ENCODE measurements around the gene TMEM247. TPM values are rescaled to one million over a fixed set of nuclear protein-coding genes. Genes with fewer than 3 reads are reported as not detected.
"Not testable (repeated sequence)": the region's sequence is repeated elsewhere in the genome, so short reads cannot be mapped to it uniquely, and the experiment has no call there.

TMEM247 gene
- total RNA-seq, 4 donors from 2014 or later: not detected

DNA sequence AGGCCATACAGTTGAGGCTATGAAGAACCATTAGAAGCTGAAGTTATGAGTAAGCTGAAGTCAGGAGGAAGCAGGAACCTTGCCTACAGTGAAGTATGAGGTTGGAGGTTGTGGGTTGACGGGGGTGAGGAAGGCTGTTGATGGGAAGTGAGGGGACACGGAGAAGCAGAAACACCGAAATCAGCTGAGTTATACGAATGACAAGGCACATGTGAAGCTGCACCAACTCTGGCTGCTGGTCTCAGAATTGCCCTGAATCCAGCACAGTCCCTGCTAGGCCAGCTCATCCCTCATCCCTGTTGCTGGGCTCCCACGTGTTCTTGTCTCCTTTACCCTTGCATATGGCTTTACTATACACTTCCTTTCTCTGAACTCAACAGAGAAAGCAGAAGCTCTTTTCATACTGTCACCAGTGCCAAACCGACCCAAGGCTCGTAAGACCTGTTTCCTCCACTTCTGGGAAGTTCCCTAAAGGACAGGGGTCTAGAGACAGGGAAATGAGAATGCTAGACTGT is 9.2 kb upstream of the TMEM247 start:
- H3K36me3 ChIP-seq: no peaks in the 10 kb centered on the region
- no peak overlapping the region for H3K27ac ChIP-seq
- no peaks in the 10 kb centered on the region for H3K9me3 ChIP-seq
- intact Hi-C loops (cut with DNase I): no loop called here
- 83 to 92% methylated on average over 7 of the region's 7 CpGs for WGBS, 2 donors
- TF ChIP-seq, protein P1, sequence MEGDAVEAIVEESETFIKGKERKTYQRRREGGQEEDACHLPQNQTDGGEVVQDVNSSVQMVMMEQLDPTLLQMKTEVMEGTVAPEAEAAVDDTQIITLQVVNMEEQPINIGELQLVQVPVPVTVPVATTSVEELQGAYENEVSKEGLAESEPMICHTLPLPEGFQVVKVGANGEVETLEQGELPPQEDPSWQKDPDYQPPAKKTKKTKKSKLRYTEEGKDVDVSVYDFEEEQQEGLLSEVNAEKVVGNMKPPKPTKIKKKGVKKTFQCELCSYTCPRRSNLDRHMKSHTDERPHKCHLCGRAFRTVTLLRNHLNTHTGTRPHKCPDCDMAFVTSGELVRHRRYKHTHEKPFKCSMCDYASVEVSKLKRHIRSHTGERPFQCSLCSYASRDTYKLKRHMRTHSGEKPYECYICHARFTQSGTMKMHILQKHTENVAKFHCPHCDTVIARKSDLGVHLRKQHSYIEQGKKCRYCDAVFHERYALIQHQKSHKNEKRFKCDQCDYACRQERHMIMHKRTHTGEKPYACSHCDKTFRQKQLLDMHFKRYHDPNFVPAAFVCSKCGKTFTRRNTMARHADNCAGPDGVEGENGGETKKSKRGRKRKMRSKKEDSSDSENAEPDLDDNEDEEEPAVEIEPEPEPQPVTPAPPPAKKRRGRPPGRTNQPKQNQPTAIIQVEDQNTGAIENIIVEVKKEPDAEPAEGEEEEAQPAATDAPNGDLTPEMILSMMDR (IDR thresholded peaks at IDR 0.05): no peak
- TF ChIP-seq POLR2A (IDR thresholded peaks at IDR 0.05): no peak
- H3K4me1 ChIP-seq: no peaks in the 10 kb centered on the region
- no peak overlapping the region for H3K4me3 ChIP-seq (replicated peaks in 1 of 3)
- DNase-seq: no peak
- H3K27me3 ChIP-seq: no peaks in the 10 kb centered on the region

DNA sequence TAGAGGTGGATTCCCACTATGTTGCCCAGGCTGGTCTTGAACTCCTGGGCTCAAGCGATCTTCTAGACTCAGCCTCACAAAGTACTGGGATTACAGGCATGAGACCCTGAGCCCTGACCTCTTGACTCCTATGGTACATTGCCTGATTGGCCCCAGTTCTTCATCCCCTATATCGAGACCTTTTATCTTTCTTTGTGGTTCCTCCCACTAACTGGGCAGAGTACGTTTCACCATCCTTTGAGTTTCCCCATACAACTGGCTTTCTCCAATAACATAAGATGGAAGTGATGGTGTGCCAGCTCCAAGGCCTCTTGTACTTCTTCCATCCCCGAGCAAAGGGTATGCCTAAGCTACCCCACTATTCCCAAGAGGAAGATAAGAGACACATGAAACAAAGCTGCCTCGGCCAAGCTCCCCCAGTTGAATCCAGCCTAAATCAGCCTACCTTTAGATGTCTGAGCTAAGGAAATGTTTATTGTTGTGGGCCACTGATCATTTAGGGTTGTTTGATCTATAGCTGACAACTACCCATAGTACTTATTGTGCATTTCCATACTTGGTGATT is 8.3 kb upstream of the TMEM247 start:
- Histone ChIP-seq H3K27me3 (no peaks in the 10 kb centered on the region), H3K27ac (no peak overlapping the region), H3K4me3 (replicated peaks in 1 of 3) (no peak overlapping the region), H3K36me3 (no peaks in the 10 kb centered on the region), H3K4me1 (no peaks in the 10 kb centered on the region), H3K9me3 (no peaks in the 10 kb centered on the region)
- no peak for DNase-seq
- 87 to 90% methylated on average over 5 of the region's 5 CpGs for WGBS, 2 donors
- intact Hi-C loops (cut with DNase I): no loop called here
- no peak for TF ChIP-seq POLR2A (IDR thresholded peaks at IDR 0.05)
- TF ChIP-seq, protein P1 (IDR thresholded peaks at IDR 0.05): no peak

DNA sequence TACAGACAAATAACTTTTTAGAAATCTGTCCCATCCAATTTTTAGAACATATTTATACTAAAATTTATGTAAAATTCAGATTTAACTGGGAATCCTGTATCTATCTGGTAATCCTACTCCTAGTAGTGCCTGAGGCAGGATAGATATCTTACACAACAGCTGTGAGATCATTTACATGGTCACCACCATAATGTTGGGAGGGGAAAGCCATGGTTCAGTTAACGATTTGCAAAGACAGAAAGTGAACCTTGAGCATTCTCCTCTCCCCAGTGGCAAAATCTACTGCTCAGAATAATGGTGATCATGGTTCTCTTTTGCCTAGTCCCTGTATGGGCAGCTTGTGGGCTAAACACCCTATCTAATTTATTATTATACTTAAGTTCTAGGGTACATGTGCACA is 7.7 kb upstream of the TMEM247 start:
- no peak for TF ChIP-seq POLR2A (IDR thresholded peaks at IDR 0.05)
- TF ChIP-seq, protein P1 (IDR thresholded peaks at IDR 0.05): no peak
- Histone ChIP-seq H3K36me3 (no peaks in the 10 kb centered on the region), H3K9me3 (no peaks in the 10 kb centered on the region), H3K27ac (no peak overlapping the region), H3K4me1 (no peaks in the 10 kb centered on the region), H3K27me3 (no peaks in the 10 kb centered on the region), H3K4me3 (replicated peaks in 1 of 3) (no peak overlapping the region)
- DNase-seq: no peak
- 91 to 94% methylated on average over 1 of the region's 1 CpG for WGBS, 2 donors
- intact Hi-C loops (cut with DNase I): no loop called here

DNA sequence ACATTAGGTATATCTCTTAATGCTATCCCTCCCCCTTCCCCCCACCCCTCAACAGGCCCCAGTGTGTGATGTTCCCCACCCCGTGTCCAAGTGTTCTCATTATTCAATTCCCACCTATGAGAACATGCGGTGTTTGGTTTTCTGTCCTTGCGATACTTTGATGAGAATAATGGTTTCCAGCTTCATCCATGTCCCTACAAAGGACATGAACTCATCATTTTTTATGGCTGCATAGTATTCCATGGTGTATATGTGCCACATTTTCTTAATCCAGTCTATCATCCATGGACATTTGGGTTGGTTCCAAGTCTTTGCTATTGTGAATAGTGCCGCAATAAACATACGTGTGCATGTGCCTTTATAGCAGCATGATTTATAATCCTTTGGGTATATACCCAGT is 7.2 kb upstream of the TMEM247 start:
- H3K27ac ChIP-seq; H3K36me3 ChIP-seq; H3K27me3 ChIP-seq; DNase-seq; H3K9me3 ChIP-seq; H3K4me1 ChIP-seq; H3K4me3 ChIP-seq (replicated peaks in 1 of 3); intact Hi-C loops (cut with DNase I): not testable (repeated sequence)
- 98 to 99% methylated on average over 5 of the region's 5 CpGs for WGBS, 2 donors

DNA sequence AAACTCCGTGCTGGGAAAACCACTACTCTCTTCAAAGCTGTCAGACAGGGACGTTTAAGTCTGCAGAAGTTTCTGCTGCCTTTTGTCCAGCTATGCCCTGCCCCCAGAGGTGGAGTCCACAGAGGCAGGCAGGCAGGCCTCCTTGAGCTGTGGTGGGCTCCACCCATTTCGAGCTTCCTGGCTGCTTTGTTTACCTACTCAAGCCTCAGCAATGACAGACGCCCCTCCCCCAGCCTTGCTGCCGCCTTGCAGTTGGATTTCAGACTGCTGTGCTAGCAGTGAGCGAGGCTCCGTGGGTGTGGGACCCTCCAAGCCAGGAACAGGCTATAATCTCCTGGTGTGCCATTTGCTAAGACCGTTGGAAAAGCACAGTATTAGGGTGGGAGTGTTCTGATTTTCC is 1.9 kb upstream of the TMEM247 start:
- H3K36me3 ChIP-seq; H3K9me3 ChIP-seq; DNase-seq; H3K4me3 ChIP-seq (replicated peaks in 1 of 3); H3K27me3 ChIP-seq; intact Hi-C loops (cut with DNase I); H3K27ac ChIP-seq: not testable (repeated sequence)
- WGBS, 2 donors: 63% methylated on average over 7 to 8 of the region's 8 CpGs
- H3K4me1 ChIP-seq: peaks cover 7 to 10% of the 10 kb centered on the region in 2 donors

DNA sequence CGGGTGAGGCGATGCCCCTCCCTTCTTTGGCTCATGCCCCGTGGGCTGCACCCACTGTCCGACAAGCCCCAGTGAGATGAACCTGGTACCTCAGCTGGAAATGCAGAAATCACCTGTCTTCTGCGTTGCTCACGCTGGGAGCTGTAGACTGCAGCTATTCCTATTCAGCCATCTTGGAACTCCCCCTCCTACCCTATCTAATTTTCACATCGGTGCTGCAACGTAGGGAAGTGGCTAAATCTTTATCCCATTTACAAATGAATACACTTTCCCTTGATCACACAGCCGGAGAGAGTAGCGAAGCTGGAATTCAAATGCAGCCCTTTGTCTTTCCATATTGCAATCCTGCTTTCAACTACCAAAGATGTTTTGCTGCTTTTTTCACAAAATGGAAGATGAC is 1.4 kb upstream of the TMEM247 start:
- Histone ChIP-seq H3K27me3 (no peaks in the 10 kb centered on the region), H3K36me3 (no peaks in the 10 kb centered on the region), H3K4me3 (replicated peaks in 1 of 3) (no peak overlapping the region), H3K27ac (no peak overlapping the region), H3K4me1 (peaks cover 7 to 10% of the 10 kb centered on the region in 2 donors), H3K9me3 (no peaks in the 10 kb centered on the region)
- 95 to 96% methylated on average over 10 of the region's 10 CpGs for WGBS, 2 donors
- DNase-seq: no peak
- TF ChIP-seq, protein P1 (IDR thresholded peaks at IDR 0.05): no peak
- TF ChIP-seq POLR2A (IDR thresholded peaks at IDR 0.05): no peak
- intact Hi-C loops (cut with DNase I): no loop called here
